ENCODE data around the gene SULT1B1.

- TF ChIP-seq CTCF (IDR thresholded peaks at IDR 0.05; ENCODE audit: low read depth, low read length) (no peak), POLR2A (IDR thresholded peaks at IDR 0.05; ENCODE audit: extremely low read depth, insufficient read length) (no peak), MAX (IDR thresholded peaks at IDR 0.05; ENCODE audit: low read depth, low read length) (no peak), MYC (IDR thresholded peaks at IDR 0.05; ENCODE audit: low read depth, low read length) (no peak)
Observed at GRCh38 chr4:69764311-69764710, 3.9 kb upstream of the SULT1B1 start.

Data from NB4 (cell line).